ENCODE results near the gene NLRC5.

GRCh38 chr16:57133031-57133430, 143.7 kb downstream of the NLRC5 start:
- TF ChIP-seq POLR2A (IDR thresholded peaks at IDR 0.05): no peak
- TF ChIP-seq, protein P1, sequence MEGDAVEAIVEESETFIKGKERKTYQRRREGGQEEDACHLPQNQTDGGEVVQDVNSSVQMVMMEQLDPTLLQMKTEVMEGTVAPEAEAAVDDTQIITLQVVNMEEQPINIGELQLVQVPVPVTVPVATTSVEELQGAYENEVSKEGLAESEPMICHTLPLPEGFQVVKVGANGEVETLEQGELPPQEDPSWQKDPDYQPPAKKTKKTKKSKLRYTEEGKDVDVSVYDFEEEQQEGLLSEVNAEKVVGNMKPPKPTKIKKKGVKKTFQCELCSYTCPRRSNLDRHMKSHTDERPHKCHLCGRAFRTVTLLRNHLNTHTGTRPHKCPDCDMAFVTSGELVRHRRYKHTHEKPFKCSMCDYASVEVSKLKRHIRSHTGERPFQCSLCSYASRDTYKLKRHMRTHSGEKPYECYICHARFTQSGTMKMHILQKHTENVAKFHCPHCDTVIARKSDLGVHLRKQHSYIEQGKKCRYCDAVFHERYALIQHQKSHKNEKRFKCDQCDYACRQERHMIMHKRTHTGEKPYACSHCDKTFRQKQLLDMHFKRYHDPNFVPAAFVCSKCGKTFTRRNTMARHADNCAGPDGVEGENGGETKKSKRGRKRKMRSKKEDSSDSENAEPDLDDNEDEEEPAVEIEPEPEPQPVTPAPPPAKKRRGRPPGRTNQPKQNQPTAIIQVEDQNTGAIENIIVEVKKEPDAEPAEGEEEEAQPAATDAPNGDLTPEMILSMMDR (IDR thresholded peaks at IDR 0.05): no peak

Measured in body of pancreas (tissue), 4 donors.